GM10248 (cell line): ENCODE results near the gene MAGEB17.

Source experiments
- CTCF ChIA-PET: fragments of 300-600 bp; sonication (Branson Sonifier 250); formaldehyde crosslinking; extraction: SDS; loops from one replicate; lab custom pipeline; 2021; ENCODE audit warnings: antibody characterized with exemption; lab: Yijun Ruan, JAX
- POLR2A ChIA-PET: fragments of 350-650 bp; sonication (Branson Sonifier 250); formaldehyde crosslinking; extraction: SDS; loops from one replicate; lab custom pipeline; 2020; ENCODE audit warnings: antibody characterized with exemption; lab: Yijun Ruan, JAX
- DNase-seq: peaks from one replicate; pipeline ENCODE4 v3.0.0; 2012; ENCODE audit errors: extremely low spot score
- CTCF ChIP-seq: IDR thresholded peaks from 2 replicates; pipeline ENCODE4 v1.5.1; 2012; ENCODE audit warnings: mild to moderate bottlenecking, low read depth; ENCODE audit errors: extremely low read depth, missing control alignments, control extremely low read depth

The MAGEB17 gene

GRCh38 chrX:16125520-16126149, 41.6 kb upstream of the MAGEB17 start:
- no peak for DNase-seq
- ChIA-PET POLR2A (no interaction called here), CTCF (interaction anchor here (0.9 to 1.0 kb wide), 2 partner anchors 12 to 13 kb away, joined by 3 read pairs; no protein-coding TSS in a partner anchor)
- TF ChIP-seq CTCF: no peak

- POLR2A ChIA-PET: no interaction called here
- CTCF ChIA-PET: no interaction called here
These were observed 36.6 kb upstream of the MAGEB17 start for GRCh38 chrX:16130707-16131106.

GRCh38 chrX:16134936-16135335, 32.3 kb upstream of the MAGEB17 start:
- CTCF ChIA-PET: interaction anchor here (1.3 kb wide), 1 partner anchor 12 kb away, joined by 5 read pairs; the partner anchor contains the start of gene GRPR
- TF ChIP-seq CTCF: no peak

More at GRCh38 chrX:16130707-16131106, 36.6 kb upstream of the MAGEB17 start:
- TF ChIP-seq CTCF: no peak
- DNase-seq: no peak

GRCh38 chrX:16136080-16136479, 31.2 kb upstream of the MAGEB17 start:
- no peak for DNase-seq
- ChIA-PET CTCF (interaction anchor here (2.5 kb wide), 1 partner anchor 12 kb away, joined by 15 read pairs; the partner anchor contains the start of gene GRPR), POLR2A (no interaction called here)
- TF ChIP-seq CTCF: no peak

More at GRCh38 chrX:16134936-16135335, 32.3 kb upstream of the MAGEB17 start:
- POLR2A ChIA-PET: no interaction called here
- no peak for DNase-seq

GRCh38 chrX:16137416-16138107, 29.7 kb upstream of the MAGEB17 start:
- ChIA-PET POLR2A (no interaction called here), CTCF (interaction anchor here (1.3 to 2.5 kb wide), 4 partner anchors 9 to 16 kb away, joined by 3 to 15 read pairs (median 6); partner anchors contain the start of gene GRPR)
- DNase-seq: peak; percentile 8
- TF ChIP-seq CTCF: no peak

- DNase-seq: peak; percentile 15
- CTCF ChIA-PET: interaction anchor here (1.3 to 2.5 kb wide), 4 partner anchors 9 to 16 kb away, joined by 3 to 15 read pairs (median 6); partner anchors contain the start of gene GRPR
- POLR2A ChIA-PET: no interaction called here
- TF ChIP-seq CTCF: peak; percentile 7
These were observed 29.2 kb upstream of the MAGEB17 start for GRCh38 chrX:16138108-16138427.
